Activated CD4-positive, alpha-beta T cell treated with anti-CD3 and anti-CD28 coated beads, Interleukin-2, amount 10 ng/mL, durations not matched to agents 24 days and 14 days (primary cell): Measurements from ENCODE around the gene ZNF454. TPM values are rescaled to one million over a fixed set of nuclear protein-coding genes. Genes with fewer than 3 reads are reported as not detected.

Experiments used
- DNase-seq: peaks from one replicate; pipeline ENCODE4 v3.0.0; 2022
- H3K27ac Mint-ChIP-seq: one replicate; pipeline ENCODE4 v1.8.0; 2022; ENCODE audit warnings: mild to moderate bottlenecking, mixed read lengths
- H3K27me3 Mint-ChIP-seq: one replicate; pipeline ENCODE4 v1.8.0; 2022; ENCODE audit warnings: mixed read lengths
- H3K36me3 Mint-ChIP-seq: one replicate; pipeline ENCODE4 v1.8.0; 2022; ENCODE audit warnings: low read depth, mild to moderate bottlenecking, mixed read lengths
- H3K4me1 Mint-ChIP-seq: one replicate; pipeline ENCODE4 v1.8.0; 2021; ENCODE audit warnings: mixed read lengths
- H3K4me3 Mint-ChIP-seq: one replicate; pipeline ENCODE4 v1.8.0; 2022; ENCODE audit warnings: mild to moderate bottlenecking, moderate library complexity, mixed read lengths
- H3K9me3 Mint-ChIP-seq: one replicate; pipeline ENCODE4 v1.8.0; 2021; ENCODE audit warnings: mixed read lengths
- intact Hi-C: fragments of 100-400 bp; cut with micrococcal nuclease; formaldehyde crosslinking; loops from one replicate; pipeline ENCODE4 v1.15.1; 2023
- total RNA-seq: library from RNA; stranded (reverse); gene quantifications from 2 replicates; pipeline ENCODE4 v1.2.3, GENCODE V29; 2022

Gene ZNF454
- not detected in 2 replicates for total RNA-seq

DNA sequence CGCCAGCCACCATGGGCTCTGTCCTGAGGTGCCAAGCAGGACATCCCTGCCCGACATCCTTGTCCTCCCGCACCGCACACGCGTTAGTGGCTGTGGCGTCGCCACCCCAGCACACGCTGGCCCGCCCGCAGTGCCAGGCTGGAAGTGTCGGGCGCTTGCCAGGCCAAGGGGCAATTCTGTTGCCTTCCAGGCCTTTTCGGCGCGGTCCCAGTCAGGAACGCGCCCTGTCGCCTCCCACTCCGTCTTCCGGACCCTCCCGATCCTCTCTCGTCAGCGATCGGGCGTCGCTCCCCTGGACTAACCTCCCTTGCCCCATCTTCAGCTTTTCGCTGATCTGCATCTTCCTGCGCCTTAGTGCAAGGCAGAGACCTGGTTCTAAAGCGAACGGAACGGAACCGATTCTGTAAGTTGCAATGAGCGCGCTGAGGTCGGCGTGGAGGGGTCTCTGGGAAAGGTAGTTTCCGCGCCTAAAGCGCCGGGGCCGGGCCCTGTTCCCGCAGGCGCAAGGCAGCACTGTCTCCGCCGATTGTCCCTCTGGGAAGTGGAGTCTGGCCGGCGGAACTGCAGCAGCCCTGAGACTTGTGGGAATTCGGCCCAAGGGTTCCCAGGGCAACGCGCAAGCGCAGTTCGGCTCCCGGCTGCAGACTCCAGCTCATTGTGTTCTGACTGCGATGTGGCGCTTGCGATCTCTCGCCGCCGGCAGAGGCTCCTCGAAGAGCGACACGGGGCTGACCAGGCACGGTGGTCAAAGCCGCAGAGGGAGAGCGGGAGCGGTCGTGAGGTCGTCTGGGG lies at the start of gene ZNF454:
TSS of gene ZNF454 (plus strand) at position 630 of the 792 bp plus-strand sequence. CDS start 1,594 bp downstream, outside the sequence.
- Mint-ChIP-seq H3K4me1 (no peaks in the 10 kb centered on the region), H3K27me3 (no peaks in the 10 kb centered on the region), H3K4me3 (no peak within 1 kb of the TSS), H3K27ac (no peak within 1 kb of the TSS), H3K9me3 (peaks cover 46% of the 10 kb centered on the region), H3K36me3 (peaks cover 2% of the 10 kb centered on the region)
- no peak for DNase-seq
- intact Hi-C loops: no loop called here

DNA sequence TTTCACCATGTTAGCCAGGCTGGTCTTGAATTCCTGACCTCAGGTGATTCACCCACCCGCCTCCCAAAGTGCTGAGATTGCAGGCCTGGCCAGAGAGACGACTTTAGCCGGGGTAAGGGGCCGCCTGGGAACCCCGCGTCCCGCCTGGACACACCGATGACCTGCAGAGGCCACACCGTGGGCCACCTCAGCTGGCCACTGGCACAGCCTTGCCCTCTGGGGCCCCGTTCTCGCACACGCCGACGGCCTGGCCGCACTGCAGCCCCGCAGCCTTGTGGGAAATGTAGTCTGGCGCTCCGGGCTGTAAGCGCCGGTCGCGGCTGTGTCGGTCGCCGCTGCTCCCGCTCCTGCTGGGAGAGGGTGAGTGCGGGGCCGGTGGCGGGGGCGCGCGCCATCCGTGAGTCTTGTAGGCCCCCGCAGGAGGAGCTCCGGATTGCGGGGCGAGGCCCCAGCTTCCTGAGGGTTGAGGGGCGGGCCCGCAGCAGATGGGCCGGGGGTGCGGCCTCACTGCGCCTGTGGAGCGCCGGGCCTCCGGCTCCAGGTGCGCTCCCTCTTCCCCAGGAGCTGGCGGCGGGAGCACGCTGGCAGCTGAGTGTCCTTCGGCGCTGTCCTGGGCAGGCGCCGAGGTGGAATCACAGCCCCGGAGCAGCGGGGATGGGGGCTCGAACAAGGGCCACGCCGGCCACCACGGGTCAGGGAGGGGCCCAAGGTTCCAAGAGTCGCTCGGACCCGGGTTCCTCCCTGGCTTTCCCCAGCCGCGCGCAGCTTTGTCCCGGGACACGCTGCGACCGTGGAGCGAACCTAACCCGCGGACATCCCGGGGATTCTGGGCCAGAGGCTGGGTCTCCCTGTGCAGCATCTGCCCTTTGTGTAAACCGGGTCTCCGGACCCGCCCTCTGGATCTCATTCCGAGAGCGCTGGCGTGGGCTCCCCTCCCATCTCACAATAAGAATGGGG lies 45.1 kb upstream of the ZNF454 start, which contains the start of gene ZFP2:
TSS of gene ZFP2 (plus strand) at position 299 of the 957 bp plus-strand sequence. CDS start 35,401 bp downstream, outside the sequence.
- Mint-ChIP-seq H3K27ac (no peak within 1 kb of the TSS), H3K36me3 (peaks cover 3% of the 10 kb centered on the region), H3K27me3 (no peaks in the 10 kb centered on the region), H3K9me3 (peaks cover 39% of the 10 kb centered on the region), H3K4me3 (peak within 1 kb of the TSS; percentile 64), H3K4me1 (no peaks in the 10 kb centered on the region)
- intact Hi-C loops: no loop called here
- DNase-seq: peak; percentile 58

DNA sequence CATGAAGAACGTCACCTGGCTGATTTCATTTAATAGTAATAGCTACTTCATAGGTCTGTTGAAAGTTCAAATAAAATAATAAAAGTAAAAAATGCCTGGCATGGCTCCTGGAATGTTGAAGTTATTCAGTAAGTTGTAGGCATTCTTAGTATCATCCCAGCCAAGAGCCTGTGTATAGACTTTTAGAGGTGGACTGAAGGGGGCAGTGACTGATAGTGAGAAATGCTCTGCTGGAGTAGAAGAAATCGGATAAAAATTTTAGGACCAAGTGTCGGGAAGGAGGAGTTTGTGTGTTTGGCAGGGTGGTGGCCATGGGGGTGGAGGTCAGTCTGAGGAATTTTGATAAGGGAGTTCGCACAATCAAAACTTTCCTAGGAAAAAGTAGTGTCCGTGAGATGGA lies 41.7 kb upstream of the ZNF454 start:
- no peaks in the 10 kb centered on the region for H3K4me1 Mint-ChIP-seq
- DNase-seq: no peak
- intact Hi-C loops: no loop called here
- peaks cover 2% of the 10 kb centered on the region for H3K36me3 Mint-ChIP-seq
- peaks cover 42% of the 10 kb centered on the region for H3K9me3 Mint-ChIP-seq
- no peak overlapping the region for H3K4me3 Mint-ChIP-seq
- H3K27me3 Mint-ChIP-seq: no peaks in the 10 kb centered on the region
- no peak overlapping the region for H3K27ac Mint-ChIP-seq

DNA sequence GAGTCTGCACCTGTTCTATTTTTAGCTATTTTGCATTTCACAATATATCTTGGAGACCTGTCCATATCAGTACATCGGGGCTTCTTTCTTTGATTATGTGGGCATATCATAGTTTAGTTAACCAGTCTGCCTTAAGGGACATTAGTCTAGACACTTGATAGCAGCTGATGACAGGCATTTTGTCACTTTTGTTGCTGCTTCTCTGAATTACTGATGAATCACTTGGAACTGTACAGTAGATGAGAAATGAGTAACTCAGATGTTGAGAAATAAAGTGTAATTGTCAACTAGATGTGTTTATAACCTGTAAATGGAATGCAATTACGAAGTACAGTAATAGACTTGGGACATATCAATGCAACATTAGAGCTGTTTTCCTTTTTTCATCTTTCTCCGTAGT lies 38.1 kb upstream of the ZNF454 start:
- Mint-ChIP-seq H3K9me3 (peaks cover 24% of the 10 kb centered on the region), H3K4me3 (no peak overlapping the region), H3K27ac (no peak overlapping the region), H3K36me3 (peaks cover 1% of the 10 kb centered on the region), H3K4me1 (no peaks in the 10 kb centered on the region), H3K27me3 (no peaks in the 10 kb centered on the region)
- intact Hi-C loops: no loop called here
- DNase-seq: no peak

DNA sequence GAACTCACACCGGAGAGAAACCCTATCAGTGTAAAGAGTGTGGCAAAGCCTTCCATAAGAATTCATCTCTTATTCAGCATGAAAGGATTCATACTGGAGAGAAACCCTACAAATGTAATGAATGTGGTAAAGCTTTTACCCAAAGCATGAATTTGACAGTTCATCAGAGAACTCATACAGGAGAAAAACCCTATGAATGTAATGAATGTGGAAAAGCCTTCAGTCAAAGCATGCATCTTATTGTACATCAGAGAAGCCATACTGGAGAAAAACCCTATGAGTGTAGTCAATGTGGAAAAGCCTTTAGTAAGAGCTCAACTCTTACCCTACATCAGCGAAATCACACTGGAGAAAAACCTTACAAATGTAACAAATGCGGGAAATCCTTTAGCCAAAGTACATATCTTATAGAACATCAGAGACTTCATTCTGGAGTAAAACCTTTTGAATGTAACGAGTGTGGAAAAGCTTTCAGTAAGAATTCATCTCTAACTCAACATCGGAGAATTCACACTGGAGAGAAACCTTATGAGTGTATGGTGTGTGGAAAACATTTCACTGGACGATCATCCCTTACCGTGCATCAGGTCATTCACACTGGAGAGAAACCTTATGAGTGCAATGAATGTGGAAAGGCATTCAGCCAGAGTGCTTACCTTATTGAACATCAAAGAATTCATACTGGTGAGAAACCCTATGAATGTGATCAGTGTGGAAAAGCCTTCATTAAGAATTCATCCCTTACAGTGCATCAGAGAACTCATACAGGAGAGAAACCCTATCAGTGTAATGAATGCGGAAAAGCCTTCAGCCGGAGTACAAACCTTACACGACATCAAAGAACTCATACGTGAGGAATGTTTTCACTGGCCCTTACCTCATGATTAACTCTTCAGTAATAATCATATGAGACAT lies 8.9 kb upstream of the ZNF454 start:
- no peak overlapping the region for H3K27ac Mint-ChIP-seq
- no peaks in the 10 kb centered on the region for H3K27me3 Mint-ChIP-seq
- no peak overlapping the region for H3K4me3 Mint-ChIP-seq
- DNase-seq: no peak
- no peaks in the 10 kb centered on the region for H3K4me1 Mint-ChIP-seq
- H3K9me3 Mint-ChIP-seq: peaks cover 45% of the 10 kb centered on the region
- intact Hi-C loops: no loop called here
- peaks cover 4% of the 10 kb centered on the region for H3K36me3 Mint-ChIP-seq

DNA sequence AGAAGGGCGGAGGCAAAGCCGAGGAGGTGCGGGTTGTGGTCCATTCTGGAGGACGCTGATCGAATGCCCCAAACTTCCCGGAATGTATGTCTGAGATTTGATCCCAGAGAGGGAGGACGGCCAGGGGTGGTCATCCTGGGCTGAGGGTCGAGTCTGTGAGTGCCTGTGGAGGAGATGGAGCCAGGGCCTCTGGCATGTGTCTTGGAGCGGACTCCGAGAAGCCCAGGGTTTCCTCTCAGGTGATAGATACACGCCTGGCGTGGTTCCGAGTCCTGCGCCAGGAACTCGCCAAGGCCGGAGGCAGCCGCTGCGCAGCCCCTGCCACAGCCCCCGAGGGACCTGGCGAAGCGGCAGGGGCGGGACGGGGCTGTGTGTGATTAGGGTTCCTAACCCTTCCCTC lies 363 bp downstream of the ZNF454 start:
- Mint-ChIP-seq H3K36me3 (peaks cover 2% of the 10 kb centered on the region), H3K27me3 (no peaks in the 10 kb centered on the region), H3K9me3 (peaks cover 41% of the 10 kb centered on the region)

DNA sequence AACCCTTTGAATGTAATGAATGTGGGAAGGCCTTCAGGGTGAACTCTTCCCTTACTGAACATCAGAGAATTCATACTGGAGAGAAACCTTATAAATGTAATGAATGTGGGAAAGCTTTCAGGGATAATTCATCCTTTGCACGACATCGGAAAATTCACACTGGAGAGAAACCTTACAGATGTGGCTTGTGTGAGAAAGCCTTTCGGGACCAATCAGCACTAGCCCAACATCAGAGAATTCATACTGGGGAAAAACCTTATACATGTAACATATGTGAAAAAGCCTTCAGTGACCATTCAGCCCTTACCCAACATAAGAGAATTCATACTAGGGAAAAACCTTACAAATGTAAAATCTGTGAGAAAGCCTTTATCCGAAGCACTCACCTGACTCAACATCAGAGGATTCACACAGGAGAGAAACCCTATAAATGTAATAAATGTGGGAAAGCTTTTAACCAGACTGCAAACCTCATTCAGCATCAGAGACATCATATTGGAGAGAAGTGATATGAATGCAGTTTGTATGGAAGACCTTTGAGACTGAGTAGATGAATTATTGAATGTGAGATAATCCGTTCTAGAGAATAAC lies 24.6 kb downstream of the ZNF454 start:
- H3K27me3 Mint-ChIP-seq: no peaks in the 10 kb centered on the region
- H3K27ac Mint-ChIP-seq: no peak overlapping the region
- H3K4me1 Mint-ChIP-seq: no peaks in the 10 kb centered on the region
- DNase-seq: no peak
- H3K9me3 Mint-ChIP-seq: peaks cover 43% of the 10 kb centered on the region
- H3K36me3 Mint-ChIP-seq: peaks cover 6% of the 10 kb centered on the region
- H3K4me3 Mint-ChIP-seq: no peak overlapping the region
- intact Hi-C loops: no loop called here

More for the DNA sequence above, 363 bp downstream of the ZNF454 start:
- Mint-ChIP-seq H3K27ac (no peak overlapping the region), H3K4me1 (no peaks in the 10 kb centered on the region), H3K4me3 (no peak overlapping the region)
- no peak for DNase-seq
- intact Hi-C loops: no loop called here

DNA sequence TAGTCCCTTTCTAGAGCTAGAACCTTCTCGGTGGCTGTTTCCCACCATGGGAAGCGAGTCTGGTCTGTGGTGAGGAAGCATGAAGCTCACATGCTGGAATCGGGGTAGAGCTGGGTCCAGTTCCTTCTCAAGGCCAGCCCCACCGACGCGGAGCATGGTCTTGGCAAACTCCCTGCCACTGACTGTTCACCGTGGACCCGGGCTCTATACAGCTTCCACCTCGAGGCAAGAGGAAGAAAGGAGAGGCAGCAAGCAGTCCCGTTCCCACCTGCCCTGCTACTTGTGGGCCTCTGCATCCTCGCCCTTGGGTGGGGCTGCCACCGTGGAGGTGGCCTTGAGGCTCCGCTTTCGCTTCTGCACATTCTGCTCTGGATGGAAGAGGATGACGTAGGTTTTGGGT lies 40.4 kb downstream of the ZNF454 start:
- intact Hi-C loops: no loop called here
- Mint-ChIP-seq H3K27ac (no peak overlapping the region), H3K4me1 (no peaks in the 10 kb centered on the region), H3K36me3 (no peaks in the 10 kb centered on the region), H3K27me3 (no peaks in the 10 kb centered on the region), H3K9me3 (peaks cover 19% of the 10 kb centered on the region), H3K4me3 (no peak overlapping the region)
- DNase-seq: no peak

DNA sequence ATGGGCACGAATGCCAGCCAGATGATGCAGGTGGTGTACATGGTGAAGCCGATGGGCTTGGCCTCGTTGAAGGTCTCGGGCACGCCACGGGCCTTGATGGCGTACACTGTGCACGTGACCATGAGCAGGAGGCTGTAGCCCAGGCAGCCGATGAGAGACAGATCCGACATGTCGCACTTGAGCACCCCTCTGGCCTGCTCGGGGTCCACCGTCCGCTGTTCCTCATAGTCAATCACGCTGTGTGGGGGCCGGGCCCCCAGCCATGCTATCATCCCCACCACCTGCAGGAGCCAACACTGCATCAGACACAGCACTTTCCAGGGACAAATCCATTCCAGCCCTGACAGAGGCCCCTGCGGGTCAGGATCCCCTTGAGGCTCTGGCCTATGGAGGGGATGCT lies 41.9 kb downstream of the ZNF454 start:
- Mint-ChIP-seq H3K36me3 (no peaks in the 10 kb centered on the region), H3K27me3 (no peaks in the 10 kb centered on the region), H3K4me1 (no peaks in the 10 kb centered on the region), H3K4me3 (no peak overlapping the region), H3K27ac (no peak overlapping the region), H3K9me3 (peaks cover 10% of the 10 kb centered on the region)
- intact Hi-C loops: no loop called here
- no peak for DNase-seq

DNA sequence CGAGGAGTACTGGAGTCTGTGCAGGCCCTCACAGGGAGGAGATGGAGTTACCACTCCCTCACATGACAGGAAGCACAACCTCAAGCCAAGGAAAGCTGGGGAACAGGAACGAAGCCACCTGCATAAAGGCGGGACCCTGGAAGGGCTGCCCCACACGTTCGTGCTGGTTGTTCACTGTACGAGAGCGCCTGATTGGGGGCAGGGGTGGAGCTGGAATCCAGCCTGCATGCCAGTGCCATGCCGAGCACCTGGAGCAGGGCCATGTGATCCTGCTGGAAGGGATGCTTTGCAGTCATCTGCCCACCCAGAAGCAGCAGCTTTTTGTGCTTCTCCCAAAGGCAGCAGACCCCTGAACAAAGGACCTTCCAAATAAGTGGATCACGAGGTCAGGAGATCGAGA lies 42.7 kb downstream of the ZNF454 start:
- intact Hi-C loops: no loop called here
- no peaks in the 10 kb centered on the region for H3K27me3 Mint-ChIP-seq
- H3K9me3 Mint-ChIP-seq: peaks cover 9% of the 10 kb centered on the region
- no peaks in the 10 kb centered on the region for H3K36me3 Mint-ChIP-seq
- DNase-seq: no peak
- H3K4me3 Mint-ChIP-seq: no peak overlapping the region
- H3K27ac Mint-ChIP-seq: no peak overlapping the region
- H3K4me1 Mint-ChIP-seq: no peaks in the 10 kb centered on the region

DNA sequence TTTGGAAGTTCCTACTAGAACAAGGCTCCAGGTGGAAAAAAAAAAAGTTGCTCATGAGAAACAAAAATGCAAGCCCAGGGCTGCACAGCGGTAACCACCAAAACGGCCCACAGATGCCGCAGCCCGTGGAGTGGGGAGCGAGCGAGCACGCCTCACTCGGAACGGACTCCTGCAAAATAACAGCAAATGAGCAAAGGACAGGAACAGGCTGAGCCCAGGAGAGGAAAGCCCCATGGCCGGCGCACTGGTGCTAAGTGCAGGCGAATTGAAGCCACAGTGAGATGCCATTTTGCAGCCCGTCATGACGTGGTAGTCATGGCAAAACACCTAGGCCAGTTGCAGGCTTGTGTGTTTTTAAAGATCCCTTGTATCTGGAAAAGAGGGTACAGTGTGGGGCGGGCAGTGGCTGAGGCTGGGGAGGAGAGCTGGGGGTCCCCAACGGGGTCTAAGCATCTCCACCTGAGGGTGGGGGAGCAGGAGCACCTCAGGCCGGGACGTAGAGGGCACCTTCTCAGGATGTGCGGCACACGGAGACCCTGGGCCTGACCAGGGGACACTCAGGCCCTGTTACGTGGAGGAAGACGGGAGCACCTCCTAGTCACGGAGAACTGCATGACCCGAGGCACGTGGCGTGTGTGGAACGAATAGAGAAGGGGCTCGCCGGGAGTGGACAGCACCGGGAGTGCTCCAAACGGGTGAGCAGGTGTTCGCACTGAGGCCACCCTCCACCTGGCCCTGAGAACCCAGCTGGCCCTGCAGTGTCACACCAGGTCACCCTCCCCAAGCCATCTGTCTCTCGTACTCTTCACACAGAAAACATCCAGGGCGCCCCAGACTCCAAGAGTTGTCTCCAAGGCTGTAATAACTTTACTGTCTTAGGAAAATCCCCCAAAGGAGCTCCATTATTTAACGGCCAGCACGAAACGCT lies 43.4 kb downstream of the ZNF454 start:
- Mint-ChIP-seq H3K9me3 (peaks cover 9% of the 10 kb centered on the region), H3K4me3 (no peak overlapping the region), H3K4me1 (no peaks in the 10 kb centered on the region), H3K27ac (no peak overlapping the region), H3K36me3 (no peaks in the 10 kb centered on the region), H3K27me3 (no peaks in the 10 kb centered on the region)
- intact Hi-C loops: no loop called here
- DNase-seq: no peak

DNA sequence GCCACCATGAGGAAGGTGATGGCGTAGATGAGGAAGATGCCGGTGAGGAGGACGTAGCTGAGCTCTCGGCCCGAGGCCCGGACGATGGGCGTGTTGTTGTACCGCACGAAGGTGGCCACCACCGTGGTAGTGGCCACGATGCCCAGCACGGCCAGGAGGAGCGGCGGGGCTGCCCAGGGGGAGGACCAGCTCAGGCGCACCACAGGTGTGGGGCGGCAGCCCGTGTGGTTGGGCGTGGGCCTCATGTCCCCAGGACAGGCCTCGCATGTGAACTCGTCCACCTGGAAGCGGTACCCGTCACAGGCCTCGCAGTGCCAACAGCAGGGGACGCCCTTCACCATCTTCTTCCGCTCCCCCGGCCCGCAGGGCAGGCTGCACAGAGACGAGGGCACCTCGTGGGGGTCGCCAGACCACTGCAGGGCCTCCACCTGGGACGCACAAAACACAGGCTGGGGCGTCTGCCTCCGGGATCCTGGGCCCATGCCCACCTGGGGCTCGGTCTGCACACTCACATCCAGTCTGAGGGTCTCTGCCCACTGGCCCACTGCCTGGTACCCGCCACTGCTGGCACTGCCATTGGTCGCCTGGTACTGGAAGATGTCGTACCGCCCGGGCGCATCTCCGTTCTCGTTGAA lies 45.4 kb downstream of the ZNF454 start:
- Mint-ChIP-seq H3K27me3 (no peaks in the 10 kb centered on the region), H3K27ac (no peak overlapping the region), H3K36me3 (no peaks in the 10 kb centered on the region), H3K4me1 (no peaks in the 10 kb centered on the region), H3K4me3 (no peak overlapping the region), H3K9me3 (peaks cover 7% of the 10 kb centered on the region)
- intact Hi-C loops: no loop called here
- no peak for DNase-seq
